SIG-M5 treated with dmso at 0.1 percent for 504 hours (cell line): Measurements from ENCODE around the gene SUPT5H.

Experiments used
- DNase-seq: peaks from one replicate; lab custom pipeline; 2025; ENCODE audit not compliant: unreplicated experiment; lab: John Stamatoyannopoulos, UW

Gene SUPT5H

DNA sequence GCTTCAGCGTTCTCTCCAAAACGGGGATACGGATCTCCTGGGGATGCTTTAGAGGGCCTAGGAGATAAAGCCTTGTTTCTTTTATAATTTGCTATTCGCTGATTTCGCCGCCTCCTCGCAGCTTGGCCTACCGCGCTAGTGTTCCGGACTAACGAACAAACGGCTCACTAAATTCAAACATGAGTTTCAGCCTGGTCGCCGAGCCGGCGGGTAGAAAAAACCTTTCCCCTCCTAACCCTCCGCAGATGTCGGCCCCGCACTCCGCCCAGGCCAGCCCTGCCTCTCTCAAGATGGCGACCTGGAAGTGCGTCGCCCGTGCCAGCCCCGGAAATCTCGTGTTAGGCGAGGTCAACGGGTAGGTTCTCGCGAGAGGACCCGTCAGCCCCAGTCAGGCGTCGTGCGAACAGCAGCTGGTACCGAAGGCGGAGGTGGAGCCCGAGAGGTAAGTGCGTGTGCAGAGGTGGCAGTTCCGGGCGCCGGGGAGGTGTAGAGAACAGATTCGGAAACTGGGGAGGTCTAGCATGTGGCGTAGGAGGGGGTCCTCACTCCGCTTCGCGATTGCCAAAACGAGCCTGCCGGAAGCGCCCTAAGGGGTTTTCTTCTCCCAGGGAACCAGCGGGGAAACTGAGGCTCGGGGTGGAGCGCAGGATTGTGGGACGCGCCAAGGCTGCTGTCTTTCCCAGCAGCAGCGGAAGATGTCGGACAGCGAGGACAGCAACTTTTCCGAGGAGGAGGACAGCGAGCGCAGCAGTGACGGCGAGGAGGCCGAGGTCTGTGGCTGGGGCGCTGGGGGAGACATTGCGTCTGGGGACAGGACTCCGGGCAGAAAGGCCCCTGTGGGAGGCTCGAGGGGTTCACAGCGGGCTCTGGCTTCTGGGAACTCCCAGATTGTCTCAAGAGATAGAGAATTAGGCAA is at the start of gene SUPT5H:
Gene SUPT5H, plus strand, starts transcription at position 387 of the 916 bp plus-strand sequence. Its CDS starts 309 bp downstream, at position 696.
- peak; percentile 96 for DNase-seq

DNA sequence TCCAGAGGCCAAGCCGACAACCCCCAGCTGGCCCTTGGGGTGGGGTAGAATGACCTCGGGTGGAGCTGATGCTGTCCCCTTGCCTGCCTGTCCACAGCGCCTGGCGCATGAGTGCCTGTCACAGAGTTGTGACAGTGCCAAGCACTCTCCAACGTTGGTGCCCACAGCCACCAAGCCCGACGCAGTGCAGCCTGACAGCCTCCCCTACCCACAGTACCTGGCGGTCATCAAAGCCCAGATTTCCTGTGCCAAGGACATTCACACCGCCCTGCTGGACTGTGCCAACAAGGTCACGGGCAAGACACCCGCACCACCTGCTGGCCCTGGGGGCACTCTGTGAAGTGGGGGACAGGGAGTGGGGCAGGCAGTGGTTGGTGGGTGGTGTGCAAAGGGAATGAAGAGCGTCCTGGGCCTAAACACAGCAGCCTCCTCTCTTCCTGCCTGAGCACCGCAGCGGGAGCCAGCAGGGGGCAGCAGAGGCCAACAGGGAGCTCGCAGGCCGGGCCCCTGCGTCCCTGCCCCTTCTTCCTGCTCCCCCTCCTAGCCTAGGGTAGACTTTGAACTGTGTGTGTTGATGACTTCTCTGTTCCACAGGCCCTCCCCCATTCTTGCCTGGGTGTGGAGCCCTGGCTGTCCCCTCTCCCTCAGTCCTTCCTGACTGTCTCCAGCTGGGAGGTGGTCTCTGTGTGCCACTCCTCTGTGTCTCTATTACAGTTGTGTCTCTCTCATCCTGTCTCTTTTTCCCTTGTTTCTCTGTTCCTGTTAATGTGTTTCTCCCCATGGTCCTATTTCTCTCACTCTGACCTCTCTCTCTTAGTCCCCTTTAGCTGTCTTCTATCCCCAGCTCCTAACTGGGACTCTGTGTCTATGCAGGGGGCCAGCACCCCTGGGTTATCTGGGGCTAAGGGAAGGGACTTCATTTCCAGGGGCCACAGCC is 47.8 kb upstream of the SUPT5H start:
- peak; percentile 91 for DNase-seq

DNA sequence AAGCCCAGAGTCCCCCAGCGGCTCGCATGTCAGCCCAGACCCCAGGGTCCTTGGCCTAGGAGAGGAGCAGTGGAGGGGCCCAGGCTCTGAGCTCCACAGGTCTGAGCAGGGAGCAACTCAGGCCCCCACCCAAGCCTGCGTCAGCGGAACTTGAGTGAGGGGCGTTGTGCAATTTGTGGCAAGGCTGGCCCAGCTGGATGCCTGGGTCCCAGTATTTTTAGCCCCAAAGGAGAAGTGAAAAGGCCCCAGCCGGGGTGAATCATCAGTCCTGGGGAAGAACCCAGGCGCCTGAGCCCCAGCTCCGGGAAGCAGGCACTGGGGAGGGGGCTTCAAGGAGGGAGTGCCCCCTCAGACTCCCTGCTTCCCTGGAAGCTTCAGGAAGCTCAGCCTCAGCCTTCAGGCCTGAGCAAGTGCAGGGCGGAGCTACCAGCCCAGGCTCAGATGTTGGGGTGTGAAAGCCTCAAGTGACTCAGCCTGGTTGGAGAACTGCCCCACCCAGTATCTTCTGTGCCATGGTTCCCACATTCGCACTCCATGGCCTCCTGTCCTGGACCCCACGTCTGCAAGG is 47.0 kb upstream of the SUPT5H start:
- peak; percentile 97 for DNase-seq

DNA sequence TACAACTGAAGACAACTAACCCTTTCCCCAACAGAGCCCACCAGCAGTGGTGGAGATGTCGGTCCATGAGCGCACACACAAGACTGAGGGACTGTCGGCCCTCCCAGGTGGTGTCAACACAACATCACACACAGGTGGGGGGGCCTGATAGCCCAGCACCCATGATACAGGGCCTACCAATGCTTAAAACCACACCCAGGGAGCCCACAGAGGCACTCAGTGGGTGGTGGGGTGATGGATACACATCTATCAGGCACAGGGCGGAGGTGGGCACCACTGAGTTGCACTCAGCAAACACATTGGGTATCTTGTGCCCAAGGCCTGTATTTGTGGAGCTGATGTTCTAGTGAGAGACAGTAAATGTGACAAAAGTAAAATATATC is 45.7 kb upstream of the SUPT5H start:
- DNase-seq: no peak

DNA sequence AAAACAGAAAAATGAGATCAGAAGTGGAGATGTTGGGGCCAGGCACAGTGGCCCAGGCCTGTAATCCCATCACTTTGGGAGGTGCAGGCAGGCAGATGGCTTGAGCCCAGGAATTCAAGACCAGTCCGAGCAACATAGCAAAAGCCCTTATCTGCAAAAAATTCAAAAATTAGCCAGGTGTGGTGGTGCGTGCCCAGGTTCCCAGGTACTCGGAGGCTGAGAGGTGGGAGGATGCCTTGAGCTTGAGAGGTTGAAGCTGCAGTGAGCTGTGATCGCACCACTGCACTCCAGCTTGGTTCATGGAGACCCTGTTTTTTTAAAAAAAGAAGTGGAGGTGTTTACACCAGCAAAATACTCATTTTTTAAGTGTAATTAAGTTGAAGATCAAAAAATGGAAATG is 45.3 kb upstream of the SUPT5H start:
- DNase-seq: no peak

DNA sequence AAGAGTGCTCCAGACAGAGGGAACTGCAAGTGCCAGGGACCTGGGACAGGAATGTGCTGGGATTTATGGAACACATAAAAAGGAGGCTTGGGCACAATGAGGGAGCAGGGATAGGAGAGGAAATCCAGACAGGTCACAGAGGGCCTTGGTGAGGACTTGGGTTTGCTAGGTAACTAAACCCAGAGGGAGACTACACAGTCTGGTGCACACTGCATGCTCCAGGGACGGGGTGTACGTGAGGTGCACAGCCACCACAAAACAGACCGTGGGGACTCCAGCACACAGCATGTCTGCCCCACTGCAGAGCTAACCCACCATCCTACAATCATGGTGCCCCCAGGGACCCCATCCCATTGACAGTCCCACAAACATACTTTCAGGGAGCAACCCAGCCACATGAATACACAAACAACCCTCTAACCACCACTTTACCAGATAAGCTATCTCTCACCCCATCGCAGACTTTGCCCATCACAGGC is 44.3 kb upstream of the SUPT5H start:
- no peak for DNase-seq

DNA sequence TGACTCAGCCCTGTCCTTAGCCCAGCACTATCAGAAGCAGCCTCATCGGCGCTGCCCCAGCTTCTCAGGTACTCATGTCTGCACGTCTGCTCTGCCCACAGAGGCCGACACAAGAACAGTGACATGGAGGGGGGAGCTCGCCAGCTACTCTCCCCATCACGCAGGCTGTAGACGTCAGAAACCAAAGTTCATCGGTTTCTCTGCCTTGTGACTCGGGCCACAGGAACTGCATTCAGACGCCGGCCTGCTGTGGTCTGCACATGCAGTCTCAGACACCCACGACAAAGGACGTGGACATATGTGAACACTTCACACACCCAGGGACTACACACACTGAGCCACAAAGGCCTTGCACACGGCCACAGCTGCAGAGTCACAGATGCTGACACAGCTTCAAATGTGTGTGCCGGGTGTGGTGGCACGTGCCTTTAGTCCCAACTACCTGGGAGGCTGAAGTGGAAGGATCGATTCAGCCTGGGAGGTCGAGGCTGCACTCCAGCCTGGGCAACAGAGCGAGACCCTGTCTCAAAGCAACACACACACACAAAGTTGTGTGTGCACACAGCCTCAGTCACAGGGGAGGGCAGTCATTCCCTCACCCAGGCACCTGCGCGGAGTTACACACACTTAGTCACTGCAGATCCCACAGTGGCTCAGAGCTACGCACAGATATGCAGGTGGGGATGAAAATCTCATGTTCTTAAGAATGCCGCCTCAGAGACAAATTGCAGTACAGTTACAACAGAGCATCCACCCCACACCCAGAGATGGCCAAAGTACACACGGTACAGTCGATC is 43.6 kb upstream of the SUPT5H start:
- no peak for DNase-seq

DNA sequence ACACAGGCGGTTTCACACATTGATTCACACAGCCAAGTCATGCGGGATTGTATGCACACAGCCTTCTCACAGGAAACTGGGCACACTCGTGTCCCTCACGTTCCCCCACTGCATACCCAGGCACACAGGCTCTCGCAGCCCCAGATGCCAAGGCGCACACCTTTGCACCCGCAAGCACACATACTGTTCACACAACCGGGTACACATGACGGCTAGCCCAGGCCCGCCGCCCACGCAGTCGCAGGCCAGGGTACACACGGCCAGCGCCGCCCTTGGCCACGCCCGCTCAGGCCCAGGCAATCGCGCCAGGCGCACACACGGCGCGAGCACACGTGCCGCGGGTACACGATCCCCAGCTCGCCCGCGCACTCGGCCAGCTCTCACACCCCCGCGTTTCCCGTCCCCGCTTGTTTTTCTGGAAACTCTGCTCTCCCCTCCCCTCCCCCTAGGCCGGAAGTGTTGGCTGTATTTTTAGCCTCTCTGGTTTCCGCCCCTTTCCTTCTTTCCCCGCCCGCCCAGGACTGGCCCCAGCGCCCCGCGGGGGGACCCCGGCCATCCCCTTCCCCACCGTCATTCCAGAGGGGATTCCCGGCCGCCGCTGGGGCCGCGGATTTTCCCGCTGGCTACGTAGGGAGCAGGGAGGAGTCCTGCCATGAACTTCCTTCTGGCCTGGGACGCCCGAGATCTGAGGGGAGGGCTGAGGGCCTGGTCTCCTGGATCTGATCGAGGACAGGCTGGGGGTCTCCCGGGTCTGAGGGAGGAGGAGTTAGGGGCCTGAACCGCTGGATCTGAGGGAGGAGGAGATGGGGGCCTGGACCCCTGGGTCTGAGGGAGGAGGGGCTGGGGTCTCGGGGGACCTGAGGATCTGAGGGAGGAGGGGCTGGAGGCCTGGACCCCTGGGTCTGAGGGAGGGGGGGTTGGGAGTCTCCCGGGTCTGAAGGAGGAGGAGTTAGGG is 42.8 kb upstream of the SUPT5H start:
- DNase-seq: peak; percentile 92

DNA sequence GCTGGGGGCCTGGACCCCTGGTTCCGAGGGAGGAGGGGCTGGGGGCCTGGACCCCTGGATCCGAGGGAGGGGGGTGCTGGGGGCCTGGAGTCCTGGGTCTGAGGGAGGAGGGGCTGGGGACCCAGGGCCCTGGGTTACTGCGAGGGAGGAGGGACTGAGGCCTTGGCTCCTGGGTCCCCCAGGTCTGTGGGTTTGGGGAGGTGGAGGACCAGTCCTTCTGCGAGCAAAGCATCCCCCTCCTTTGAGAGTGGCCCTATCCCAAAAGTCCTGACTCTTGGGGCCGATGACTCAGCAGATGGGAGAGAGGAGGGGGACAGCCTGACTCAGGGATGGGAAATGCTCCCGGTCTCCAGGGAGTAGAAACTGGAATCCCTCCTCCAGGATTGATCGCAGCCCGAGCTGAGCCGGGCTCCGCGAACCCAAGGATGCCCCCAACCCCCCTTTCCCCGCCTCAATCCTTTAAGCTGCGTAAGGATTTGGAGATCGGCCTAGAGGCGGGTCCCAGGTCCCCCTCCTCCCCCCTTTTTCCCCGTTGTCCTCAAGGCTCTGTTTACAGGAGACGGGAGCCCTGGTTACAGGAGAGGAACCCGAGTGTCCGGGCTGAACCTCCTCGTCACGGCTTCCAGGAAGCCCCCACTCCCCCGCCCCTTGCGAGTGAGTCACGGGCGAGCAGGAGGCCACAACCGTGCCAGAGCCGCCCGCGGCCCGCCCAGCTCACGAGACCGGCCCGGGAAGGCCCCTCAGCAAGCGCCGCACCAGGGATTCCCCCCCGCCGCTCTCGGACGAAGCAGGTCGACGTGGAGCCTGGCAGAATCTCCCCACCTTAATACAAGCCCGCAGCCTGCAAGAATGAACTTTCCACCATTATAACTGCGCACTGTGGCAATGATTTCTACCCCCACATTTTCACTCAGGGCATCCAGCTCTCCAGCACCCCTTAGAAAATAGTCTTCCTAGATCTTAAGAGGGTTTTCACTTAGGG is 41.8 kb upstream of the SUPT5H start:
- peak; percentile 92 for DNase-seq

DNA sequence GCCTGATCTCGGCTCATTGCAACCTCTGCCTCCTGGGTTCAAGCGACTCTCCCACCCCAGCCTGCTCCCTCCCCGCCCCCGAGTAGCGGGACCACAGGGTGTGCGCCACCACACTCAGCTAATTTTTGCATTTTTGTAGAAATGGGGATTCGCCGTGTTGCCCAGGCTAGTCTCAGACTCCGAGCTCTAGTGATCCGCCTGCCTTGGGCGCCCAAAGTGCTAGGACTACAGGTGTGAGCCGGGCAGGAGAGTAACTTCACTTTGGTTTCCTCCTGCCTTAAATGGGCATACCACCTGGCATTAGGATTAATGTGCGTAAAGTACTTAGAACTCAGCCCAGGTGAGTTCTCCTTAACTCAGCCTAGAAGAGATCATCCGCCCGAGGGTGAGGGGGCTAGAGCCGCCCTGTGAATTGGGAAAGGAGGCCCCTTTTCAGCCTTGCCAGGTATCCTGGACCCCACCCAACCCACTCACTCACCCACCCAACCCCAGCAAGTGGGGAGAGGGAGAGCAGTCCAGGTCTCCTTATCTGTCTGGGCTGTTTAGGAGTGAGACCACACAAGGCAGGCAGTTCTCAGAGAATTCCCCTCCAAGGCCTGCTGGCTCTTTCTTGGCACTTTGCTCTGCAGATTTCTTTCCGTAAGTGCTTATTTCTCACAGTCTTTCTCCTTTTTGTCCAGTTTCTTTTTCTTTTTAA is 40.0 kb upstream of the SUPT5H start:
- no peak for DNase-seq

DNA sequence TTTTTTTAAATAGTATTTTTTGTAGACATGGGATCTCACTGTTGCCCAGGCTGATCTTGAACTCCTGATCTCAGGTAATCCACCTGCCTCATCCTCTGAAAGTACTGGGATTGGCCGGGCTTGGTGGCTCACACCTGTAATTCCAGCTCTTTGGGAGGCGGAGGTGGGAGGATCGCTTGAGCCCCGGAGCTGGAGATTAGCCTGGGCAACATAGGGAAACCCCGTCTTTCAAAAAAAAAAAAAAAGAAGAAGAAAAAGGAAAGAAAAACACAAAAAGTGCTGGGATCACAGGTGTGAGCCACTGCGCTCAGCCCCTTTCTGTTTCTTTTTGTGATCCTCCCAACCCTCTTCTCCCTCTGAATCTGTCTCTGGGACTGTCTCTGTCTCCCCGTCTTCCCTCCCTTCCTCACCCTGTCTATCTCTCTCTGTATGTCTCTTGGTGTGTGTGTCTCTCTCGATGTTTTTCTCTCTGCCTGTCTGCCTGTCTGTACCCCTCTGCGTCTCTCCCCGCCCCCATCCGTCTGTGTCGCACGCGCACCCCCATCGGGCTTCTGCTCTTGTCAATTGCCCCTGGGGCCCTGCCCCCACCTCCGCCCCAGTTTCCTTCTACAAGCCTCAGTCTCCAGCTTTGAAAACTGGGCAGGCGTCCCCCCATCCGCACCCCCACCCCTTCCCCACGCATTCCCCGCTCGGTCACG is 39.3 kb upstream of the SUPT5H start:
- DNase-seq: peak; percentile 67

DNA sequence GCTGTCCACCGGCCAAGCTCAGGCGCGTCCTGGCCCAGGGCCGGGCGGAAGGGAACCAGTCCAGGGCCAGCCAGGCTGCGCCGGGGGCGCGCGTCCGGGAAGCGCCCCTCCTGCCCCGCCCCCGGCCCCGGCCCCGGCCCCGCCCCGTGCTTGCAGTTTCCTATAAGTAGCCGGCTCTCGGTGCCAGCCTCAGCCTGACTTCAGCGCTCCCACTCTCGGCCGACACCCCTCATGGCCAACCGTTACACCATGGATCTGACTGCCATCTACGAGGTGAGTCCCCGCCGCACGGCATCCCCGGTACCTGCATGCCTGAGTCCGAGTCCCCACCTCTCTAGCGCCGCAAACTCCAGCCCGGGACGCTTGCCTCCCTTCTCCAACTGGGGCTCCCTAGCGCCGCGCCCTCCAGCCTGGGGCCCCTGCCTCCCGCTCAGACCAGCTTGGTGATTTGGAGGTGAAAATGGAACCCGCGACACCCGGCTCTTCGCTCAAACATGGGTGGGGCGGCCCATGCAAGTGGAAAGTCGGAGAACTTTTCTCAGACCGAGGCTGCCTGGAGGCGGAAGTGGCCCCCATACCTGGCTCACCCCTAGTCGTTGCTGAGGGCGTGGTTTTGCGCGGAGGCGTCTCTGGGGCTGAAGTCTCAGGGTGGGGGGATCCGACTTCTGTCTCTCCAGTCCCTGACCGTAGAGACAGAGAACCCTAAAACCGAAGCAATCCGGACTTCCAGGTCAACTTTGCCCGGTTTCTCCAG is 38.5 kb upstream of the SUPT5H start, which contains the start of gene ZFP36:
Gene ZFP36, plus strand, starts transcription at position 192 of the 754 bp plus-strand sequence. Its CDS starts 58 bp downstream, at position 250.
- peak; percentile 72 for DNase-seq

DNA sequence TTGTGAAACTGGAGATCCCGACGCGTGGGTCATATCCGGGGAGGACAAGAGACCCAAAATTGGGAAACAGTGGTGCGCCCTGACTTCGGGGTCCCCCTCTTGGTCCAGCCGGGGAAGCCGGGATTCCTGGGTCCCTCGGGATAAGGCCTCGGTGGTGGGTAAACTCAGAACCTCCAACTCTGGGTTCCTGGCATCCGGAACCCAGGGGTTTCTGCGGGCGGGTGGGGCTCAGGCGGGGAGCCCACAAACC is 38.0 kb upstream of the SUPT5H start:
- no peak for DNase-seq

DNA sequence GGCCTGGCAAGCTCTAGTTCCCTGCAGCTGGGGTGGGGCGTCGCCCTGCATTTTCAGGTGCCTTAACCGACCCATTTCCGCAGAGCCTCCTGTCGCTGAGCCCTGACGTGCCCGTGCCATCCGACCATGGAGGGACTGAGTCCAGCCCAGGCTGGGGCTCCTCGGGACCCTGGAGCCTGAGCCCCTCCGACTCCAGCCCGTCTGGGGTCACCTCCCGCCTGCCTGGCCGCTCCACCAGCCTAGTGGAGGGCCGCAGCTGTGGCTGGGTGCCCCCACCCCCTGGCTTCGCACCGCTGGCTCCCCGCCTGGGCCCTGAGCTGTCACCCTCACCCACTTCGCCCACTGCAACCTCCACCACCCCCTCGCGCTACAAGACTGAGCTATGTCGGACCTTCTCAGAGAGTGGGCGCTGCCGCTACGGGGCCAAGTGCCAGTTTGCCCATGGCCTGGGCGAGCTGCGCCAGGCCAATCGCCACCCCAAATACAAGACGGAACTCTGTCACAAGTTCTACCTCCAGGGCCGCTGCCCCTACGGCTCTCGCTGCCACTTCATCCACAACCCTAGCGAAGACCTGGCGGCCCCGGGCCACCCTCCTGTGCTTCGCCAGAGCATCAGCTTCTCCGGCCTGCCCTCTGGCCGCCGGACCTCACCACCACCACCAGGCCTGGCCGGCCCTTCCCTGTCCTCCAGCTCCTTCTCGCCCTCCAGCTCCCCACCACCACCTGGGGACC is 37.6 kb upstream of the SUPT5H start:
- peak; percentile 47 for DNase-seq

DNA sequence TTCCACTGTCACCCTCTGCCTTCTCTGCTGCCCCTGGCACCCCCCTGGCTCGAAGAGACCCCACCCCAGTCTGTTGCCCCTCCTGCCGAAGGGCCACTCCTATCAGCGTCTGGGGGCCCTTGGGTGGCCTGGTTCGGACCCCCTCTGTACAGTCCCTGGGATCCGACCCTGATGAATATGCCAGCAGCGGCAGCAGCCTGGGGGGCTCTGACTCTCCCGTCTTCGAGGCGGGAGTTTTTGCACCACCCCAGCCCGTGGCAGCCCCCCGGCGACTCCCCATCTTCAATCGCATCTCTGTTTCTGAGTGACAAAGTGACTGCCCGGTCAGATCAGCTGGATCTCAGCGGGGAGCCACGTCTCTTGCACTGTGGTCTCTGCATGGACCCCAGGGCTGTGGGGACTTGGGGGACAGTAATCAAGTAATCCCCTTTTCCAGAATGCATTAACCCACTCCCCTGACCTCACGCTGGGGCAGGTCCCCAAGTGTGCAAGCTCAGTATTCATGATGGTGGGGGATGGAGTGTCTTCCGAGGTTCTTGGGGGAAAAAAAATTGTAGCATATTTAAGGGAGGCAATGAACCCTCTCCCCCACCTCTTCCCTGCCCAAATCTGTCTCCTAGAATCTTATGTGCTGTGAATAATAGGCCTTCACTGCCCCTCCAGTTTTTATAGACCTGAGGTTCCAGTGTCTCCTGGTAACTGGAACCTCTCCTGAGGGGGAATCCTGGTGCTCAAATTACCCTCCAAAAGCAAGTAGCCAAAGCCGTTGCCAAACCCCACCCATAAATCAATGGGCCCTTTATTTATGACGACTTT is 36.8 kb upstream of the SUPT5H start:
- DNase-seq: peak; percentile 25
